ENCODE results near the gene MALT1.
A peak's percentile ranks its signal among the peaks of the same experiment; 100 is the strongest.

MALT1 gene

DNA sequence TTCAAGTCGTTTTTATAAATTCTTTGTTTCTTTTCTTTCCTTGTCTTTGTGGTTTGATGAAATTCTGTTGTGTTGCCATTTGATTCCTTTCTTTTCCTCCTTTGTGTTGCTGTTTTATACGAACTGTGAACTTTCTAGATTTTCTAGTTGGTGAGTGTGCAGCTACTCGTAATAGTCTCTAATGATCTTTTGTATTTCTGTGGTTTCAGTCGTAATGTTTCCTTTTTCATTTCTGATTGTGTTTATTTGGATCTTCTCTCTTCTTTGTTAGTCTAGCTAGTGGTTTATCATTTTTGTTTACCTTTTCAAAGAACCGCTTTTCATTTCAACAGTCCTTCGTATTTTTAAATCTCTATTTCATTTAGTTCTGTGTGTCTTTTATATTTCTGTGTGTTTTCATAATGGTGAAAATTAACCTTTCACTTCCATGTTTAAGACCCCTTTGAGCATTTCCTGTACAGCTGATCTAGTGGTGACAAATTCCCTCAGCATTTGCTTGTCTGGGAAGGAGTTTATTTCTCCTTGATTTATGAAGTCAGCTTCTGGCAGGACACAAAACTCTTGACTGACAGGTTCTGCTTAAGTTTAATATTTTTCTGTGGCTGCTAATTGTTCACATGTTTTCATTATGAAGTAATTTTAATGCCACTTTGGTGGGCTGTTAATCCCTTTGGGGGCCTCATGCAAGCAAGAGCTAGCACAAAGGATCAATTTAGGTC is 16.2 kb upstream of the MALT1 start:
- no peak for DNase-seq

- no peak for DNase-seq
Observed at GRCh38 chr18:58657081-58657480, 14.2 kb upstream of the MALT1 start.

- DNase-seq: no peak
Observed at GRCh38 chr18:58657494-58657893, 13.8 kb upstream of the MALT1 start.

DNA sequence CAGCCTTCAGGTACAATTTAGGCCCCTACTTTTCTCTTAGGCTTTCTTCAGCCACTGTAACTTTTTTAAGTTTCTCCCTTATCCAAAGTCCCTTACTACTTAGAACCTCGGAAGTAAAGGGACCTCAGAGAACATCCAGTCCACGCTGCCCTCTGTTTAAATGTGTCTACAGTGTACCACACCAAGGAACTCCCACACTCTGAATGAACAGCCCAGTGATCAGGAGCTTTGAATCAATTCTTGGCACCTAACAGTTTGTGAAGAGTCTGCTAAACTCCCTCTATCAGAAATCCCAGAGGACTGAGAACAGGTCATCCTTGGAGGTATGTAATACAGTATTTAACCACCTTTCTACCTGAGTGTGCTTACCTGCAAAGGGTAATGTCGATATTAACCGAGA is 11.6 kb upstream of the MALT1 start:
- no peak for DNase-seq

- no peak for DNase-seq
Observed at GRCh38 chr18:58660915-58661314, 10.3 kb upstream of the MALT1 start.

- no peak for DNase-seq
Observed at GRCh38 chr18:58661423-58661822, 9.8 kb upstream of the MALT1 start.

GRCh38 chr18:58662118-58662517 is 9.1 kb upstream of the MALT1 start:
- no peak for DNase-seq

DNA sequence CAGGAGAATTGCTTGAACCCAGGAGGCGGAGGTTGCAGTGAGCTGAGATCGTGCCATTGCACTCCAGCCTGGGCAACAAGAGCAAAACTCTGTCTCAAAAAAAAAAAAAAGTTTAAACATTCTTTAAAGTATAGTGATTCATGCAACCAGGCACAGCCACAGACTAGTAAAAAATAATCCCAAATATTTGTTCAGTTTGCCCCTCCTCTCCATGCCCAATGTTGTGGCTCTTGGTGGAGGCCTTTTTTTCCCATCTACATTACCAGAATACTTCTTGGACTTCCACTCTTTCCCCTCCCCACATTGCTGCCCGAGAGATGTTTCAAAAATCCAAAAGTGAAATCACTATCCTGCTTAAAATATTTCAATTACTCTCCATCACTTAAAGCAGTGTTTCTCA is 5.1 kb upstream of the MALT1 start:
- DNase-seq: no peak

DNA sequence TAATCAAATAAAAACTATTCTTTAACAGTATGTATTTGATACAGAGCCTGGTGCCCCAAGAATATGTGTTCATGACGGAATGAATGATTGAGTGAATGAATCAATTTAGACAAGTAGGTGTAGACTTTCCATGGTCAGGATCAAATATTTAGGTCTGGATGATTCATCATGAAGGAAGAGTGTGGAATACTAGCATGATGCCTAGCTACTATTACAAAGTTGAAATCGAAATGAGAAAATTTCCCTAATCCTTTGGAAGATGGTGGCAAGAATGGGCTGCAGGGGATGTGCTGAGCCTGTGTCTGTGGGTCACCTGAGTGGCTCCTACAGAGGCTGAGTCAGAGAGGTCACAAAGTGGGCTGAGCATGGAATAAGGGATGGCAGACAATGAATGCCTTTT is 3.1 kb upstream of the MALT1 start:
- DNase-seq: no peak

DNA sequence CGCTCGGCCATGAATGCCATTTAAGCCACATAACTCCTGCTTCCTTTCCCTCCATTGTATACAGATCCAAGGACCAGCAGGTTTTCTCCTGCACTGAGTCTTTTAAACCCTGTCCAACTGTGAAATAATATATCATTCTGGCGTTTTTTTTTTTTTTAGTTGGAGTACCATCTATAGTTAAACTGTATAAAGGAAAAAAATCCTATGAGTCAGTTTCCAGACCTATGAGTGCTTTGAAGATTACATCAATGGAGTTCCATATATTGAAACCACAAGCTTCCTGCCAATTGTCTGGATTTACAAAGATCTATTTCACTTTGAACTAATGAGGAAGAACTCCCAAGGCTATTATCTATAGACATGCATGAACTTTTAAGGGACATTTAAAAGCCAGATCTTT is 2.4 kb upstream of the MALT1 start:
- DNase-seq: no peak

DNA sequence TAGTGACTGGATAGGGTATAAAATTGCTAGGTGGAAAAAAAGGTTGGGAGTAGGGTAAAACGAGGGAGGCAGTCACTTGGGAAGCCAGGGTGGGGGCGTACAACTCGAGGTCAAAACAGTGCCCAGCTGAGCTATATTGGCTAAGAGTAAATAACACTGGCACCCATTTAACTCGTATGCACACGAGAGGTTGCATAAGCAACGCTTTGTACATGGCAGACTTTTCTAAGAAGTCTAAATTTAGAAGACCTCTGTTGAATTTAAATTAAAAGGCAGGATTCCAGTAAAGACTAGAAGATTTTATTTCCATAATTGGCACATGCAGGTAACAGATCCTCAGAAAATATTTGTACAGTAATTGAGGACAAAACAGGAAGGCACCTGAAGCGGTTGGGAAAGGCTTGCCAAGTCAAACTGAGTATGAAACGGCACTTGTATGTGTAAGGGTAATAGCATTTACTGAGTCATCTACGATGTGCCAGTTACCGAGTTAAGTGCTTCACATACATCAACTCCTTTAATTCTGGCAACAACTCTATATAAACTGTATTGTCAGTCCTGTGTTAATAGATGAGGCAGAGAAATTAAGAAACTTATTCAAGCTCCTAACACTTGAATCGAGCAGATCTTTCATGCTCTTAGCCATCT is 1.4 kb upstream of the MALT1 start:
- DNase-seq: no peak

DNA sequence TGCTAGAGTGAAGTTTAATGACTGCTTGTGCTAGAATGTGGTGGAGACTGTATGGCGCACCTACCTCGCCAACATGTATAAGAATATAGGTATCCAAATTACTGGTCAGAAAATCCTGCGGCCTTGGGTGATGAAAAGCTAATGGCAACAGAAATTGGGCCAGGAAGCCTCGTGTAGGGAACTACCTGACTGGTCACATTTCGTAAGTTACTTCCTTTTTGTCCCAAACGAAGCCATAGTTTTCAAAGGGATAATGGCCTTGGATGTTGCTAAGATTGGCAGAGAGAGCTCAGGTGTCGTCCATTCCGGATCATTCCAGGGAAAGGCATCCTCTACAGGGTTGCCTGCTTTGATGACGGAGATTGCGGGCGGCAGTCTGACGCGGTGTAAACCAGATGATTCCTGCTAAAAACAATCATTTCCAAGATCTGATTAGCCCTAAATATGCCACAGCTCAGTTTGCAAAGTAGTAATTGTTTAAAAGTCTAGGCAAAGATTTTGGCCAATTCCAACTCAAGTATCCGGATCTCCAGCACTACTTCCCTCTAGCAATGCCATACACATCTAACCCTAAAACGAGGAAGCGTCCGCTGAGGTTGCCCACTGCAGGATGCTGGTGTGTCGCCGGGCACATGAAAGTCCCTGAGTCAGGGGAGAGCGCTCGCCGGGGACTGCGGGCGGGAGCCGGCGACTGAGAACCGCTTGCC is 708 bp upstream of the MALT1 start:
- DNase-seq: no peak

- no peak for DNase-seq
Observed at GRCh38 chr18:58671632-58672564, 633 bp downstream of the MALT1 start.

DNA sequence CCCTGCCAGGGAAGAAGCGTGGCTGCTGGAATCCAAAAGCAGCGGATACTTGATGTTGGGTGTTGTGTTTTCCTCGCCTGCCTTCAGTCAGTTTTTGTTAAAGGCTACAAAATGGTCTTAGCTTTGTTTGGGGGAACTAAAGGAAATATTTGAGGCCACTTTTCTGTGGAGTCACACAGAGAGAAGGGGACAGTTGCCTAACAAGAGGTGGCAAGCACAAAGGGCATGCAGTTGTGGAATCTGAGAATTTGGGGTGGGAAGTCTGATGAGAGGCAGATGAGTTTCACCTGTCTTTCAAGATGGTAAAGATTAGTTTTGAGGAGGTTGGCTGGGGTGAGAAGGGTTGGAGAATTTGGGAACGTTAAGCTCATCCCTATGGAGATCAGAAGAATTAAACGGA is 2.9 kb downstream of the MALT1 start:
- DNase-seq: no peak

GRCh38 chr18:58674863-58675472 is 3.7 kb downstream of the MALT1 start:
- no peak for DNase-seq

- no peak for DNase-seq
Observed at GRCh38 chr18:58676270-58676669, 5.0 kb downstream of the MALT1 start.

DNA sequence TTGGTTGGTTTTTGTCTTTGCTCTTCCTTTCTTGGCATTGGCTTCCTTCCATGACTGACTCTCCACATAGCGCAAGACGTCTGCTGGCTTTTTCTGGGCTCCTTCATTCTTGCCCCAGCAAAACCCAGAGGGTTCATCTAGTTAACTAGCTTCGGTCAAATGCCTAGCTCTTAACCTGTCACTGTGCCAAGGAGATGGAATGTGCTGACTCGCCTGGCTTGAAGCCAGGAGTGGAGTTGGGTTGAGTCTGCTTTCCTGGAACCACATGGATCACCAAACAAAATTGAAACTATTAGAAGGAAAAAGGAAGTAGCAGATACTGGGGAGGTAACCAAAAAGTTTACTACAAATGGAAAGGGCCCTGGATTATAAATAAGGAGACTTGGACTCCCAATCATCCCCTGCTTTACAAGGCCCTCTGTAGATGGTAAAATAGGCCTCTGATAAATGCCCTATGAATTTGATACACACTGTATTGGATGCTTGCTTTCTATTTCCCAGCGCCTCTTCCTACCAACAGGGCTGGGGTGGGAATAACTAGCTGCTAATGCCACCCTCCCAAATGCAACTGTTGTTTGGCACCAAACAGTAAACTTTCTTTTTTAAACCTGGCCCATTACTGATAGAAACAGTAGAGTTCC is 11.3 kb downstream of the MALT1 start:
- DNase-seq: no peak

DNA sequence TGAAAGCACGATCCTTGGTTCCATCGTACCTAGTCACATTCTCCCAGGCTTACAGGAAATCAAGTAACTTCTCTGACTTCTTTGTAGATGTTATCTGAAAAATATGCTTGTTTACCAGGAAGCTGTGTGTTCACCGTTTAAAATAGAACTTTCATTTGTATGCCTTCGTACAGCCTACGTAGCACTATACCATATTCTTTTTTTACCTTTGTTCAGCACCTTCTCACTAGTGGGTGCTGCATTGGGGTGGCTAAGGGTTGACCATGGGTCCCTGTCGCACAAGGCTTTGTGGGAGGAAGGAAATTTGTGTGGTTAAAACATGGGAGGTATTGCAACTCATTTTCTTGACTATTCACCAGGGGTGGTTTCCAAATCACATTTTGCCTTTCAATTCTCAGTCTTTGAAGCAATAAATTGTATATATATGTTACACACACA is 16.6 kb downstream of the MALT1 start:
- DNase-seq: peak; percentile 66 to 68

- no peak for DNase-seq
Observed at GRCh38 chr18:58690259-58690658, 19.0 kb downstream of the MALT1 start.

- DNase-seq: no peak
Observed at GRCh38 chr18:58691256-58691655, 20.0 kb downstream of the MALT1 start.

GRCh38 chr18:58692422-58693185 is 21.3 kb downstream of the MALT1 start:
- no peak for DNase-seq

Data from activated T-cell treated with anti-CD3 and anti-CD28 coated beads, Interleukin-2, amount 50 U/mL, for 48 hours (primary cell).